HepG2 (cell line): ENCODE results near the gene DNAJC30.

Source experiments
- CHD4 ChIP-seq: fragments of 200-600 bp; sonication (generic); IDR thresholded peaks from 2 replicates; pipeline ENCODE4 v1.7.0; 2017; ENCODE audit warnings: mild to moderate bottlenecking, low read length, borderline replicate concordance
- TARDBP ChIP-seq: sonication (generic); formaldehyde crosslinking; IDR thresholded peaks from 2 replicates; pipeline ENCODE4 v1.8.0; 2022; ENCODE audit warnings: mild to moderate bottlenecking, missing genetic modification reagents
- TF ChIP-seq, protein P1 (sequence below): sonication (generic); formaldehyde crosslinking; IDR thresholded peaks from 2 replicates; pipeline ENCODE4 v1.4.0; 2020; ENCODE audit warnings: mild to moderate bottlenecking, missing genetic modification reagents
- TF ChIP-seq, protein P2 (sequence below): sonication (generic); formaldehyde crosslinking; IDR thresholded peaks from 2 replicates; pipeline ENCODE4 v1.5.0; 2020; ENCODE audit warnings: mild to moderate bottlenecking, missing genetic modification reagents, moderate library complexity

DNA sequence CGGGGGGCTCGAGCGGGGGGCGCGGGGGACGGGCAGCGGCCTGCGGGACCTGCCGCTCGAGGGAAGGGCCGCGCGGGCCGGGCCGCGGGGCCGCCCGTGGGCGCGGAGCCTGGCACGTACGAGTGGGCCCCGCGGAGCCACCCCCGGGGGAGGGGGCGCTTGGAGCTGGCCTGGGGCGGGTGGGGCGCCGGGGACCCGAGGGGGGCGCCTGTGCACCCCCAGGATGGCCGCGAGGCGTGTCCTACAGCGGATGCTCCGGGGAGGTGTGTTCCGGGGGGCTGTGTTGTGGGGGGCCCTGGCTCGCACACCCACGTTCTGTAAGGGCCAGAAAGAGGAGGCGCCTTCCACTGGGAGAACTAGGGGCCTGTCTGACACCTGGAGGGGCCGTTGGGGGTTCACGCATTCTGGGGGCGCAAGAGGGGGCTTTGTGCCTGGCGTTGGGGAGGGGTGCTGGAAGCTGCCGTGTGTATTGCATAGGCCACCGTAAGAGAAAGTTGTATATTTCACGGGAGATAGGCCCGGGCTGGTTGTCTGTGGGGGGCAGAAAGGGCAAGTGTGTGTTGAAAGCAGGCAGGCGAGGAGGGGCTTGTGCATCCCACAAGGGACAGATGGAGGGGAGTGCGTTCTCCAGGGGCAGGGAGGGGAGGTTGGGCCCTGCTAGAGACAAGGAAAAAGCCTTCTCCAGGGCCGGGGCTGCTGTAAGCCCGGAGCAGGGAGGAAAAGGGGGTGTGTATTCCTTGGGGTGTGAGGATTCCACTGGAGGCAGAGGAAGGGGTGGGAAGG lies 15.0 kb downstream of the DNAJC30 start:
- TF ChIP-seq TARDBP (CRISPR knock-in tag) (no peak), CHD4 (no peak)
- TF ChIP-seq, protein P1, sequence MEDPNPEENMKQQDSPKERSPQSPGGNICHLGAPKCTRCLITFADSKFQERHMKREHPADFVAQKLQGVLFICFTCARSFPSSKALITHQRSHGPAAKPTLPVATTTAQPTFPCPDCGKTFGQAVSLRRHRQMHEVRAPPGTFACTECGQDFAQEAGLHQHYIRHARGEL (CRISPR knock-in tag): no peak
- TF ChIP-seq, protein P2, sequence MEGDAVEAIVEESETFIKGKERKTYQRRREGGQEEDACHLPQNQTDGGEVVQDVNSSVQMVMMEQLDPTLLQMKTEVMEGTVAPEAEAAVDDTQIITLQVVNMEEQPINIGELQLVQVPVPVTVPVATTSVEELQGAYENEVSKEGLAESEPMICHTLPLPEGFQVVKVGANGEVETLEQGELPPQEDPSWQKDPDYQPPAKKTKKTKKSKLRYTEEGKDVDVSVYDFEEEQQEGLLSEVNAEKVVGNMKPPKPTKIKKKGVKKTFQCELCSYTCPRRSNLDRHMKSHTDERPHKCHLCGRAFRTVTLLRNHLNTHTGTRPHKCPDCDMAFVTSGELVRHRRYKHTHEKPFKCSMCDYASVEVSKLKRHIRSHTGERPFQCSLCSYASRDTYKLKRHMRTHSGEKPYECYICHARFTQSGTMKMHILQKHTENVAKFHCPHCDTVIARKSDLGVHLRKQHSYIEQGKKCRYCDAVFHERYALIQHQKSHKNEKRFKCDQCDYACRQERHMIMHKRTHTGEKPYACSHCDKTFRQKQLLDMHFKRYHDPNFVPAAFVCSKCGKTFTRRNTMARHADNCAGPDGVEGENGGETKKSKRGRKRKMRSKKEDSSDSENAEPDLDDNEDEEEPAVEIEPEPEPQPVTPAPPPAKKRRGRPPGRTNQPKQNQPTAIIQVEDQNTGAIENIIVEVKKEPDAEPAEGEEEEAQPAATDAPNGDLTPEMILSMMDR: no peak
